Body of pancreas (tissue), 4 donors: Measurements from ENCODE around the gene SYCP2.

Experiments
- POLR2A ChIP-seq, 3 donors: fragments of 450-650 bp; IDR thresholded peaks; one replicate each; pipeline ENCODE4 v1.6.1; 2016; ENCODE audit warnings: antibody characterized with exemption in 3 of 3, mild to moderate bottlenecking in 2 of 3
- TF ChIP-seq, protein P1 (sequence below), 7 experiments: fragments of 450-650 bp in 4 of 7; fragments of 200-600 bp in 3 of 7; sonication (generic) in 3 of 7; IDR thresholded peaks; one replicate each; pipeline ENCODE4 v1.5.1; 2016 to 2019; ENCODE audit warnings: antibody characterized with exemption in 7 of 7

- TF ChIP-seq, protein P1, sequence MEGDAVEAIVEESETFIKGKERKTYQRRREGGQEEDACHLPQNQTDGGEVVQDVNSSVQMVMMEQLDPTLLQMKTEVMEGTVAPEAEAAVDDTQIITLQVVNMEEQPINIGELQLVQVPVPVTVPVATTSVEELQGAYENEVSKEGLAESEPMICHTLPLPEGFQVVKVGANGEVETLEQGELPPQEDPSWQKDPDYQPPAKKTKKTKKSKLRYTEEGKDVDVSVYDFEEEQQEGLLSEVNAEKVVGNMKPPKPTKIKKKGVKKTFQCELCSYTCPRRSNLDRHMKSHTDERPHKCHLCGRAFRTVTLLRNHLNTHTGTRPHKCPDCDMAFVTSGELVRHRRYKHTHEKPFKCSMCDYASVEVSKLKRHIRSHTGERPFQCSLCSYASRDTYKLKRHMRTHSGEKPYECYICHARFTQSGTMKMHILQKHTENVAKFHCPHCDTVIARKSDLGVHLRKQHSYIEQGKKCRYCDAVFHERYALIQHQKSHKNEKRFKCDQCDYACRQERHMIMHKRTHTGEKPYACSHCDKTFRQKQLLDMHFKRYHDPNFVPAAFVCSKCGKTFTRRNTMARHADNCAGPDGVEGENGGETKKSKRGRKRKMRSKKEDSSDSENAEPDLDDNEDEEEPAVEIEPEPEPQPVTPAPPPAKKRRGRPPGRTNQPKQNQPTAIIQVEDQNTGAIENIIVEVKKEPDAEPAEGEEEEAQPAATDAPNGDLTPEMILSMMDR (IDR thresholded peaks at IDR 0.05): no peak
- TF ChIP-seq POLR2A (IDR thresholded peaks at IDR 0.05): no peak
Observed at GRCh38 chr20:59947376-59947775, 13.9 kb upstream of the SYCP2 start.
